HG02852 (cell line): Measurements from ENCODE around the gene PER2.
A peak's percentile ranks its signal among the peaks of the same experiment; 100 is the strongest.
"Not testable (repeated sequence)": the region's sequence is repeated elsewhere in the genome, so short reads cannot be mapped to it uniquely, and the experiment has no call there.

Source experiments
- ATAC-seq: cut with Tn5 transposase; IDR thresholded peaks from one replicate; pipeline ENCODE4 v1.9.1; 2021; ENCODE audit warnings: mild to moderate bottlenecking, moderate library complexity; ENCODE audit not compliant: unreplicated experiment

Gene PER2, protein sequence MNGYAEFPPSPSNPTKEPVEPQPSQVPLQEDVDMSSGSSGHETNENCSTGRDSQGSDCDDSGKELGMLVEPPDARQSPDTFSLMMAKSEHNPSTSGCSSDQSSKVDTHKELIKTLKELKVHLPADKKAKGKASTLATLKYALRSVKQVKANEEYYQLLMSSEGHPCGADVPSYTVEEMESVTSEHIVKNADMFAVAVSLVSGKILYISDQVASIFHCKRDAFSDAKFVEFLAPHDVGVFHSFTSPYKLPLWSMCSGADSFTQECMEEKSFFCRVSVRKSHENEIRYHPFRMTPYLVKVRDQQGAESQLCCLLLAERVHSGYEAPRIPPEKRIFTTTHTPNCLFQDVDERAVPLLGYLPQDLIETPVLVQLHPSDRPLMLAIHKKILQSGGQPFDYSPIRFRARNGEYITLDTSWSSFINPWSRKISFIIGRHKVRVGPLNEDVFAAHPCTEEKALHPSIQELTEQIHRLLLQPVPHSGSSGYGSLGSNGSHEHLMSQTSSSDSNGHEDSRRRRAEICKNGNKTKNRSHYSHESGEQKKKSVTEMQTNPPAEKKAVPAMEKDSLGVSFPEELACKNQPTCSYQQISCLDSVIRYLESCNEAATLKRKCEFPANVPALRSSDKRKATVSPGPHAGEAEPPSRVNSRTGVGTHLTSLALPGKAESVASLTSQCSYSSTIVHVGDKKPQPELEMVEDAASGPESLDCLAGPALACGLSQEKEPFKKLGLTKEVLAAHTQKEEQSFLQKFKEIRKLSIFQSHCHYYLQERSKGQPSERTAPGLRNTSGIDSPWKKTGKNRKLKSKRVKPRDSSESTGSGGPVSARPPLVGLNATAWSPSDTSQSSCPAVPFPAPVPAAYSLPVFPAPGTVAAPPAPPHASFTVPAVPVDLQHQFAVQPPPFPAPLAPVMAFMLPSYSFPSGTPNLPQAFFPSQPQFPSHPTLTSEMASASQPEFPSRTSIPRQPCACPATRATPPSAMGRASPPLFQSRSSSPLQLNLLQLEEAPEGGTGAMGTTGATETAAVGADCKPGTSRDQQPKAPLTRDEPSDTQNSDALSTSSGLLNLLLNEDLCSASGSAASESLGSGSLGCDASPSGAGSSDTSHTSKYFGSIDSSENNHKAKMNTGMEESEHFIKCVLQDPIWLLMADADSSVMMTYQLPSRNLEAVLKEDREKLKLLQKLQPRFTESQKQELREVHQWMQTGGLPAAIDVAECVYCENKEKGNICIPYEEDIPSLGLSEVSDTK (N-terminal part only)

GRCh38 chr2:238287737-238288649 is at the start of gene PER2:
Gene PER2, minus strand, starts transcription at chr2:238288610. Its CDS starts 10,674 bp downstream, at chr2:238277936.
- peak; percentile 33 for ATAC-seq

- no peak for ATAC-seq
Measured at GRCh38 chr2:238337846-238338245, 49.4 kb upstream of the PER2 start.

GRCh38 chr2:238336793-238337444 is 48.5 kb upstream of the PER2 start:
- no peak for ATAC-seq

DNA sequence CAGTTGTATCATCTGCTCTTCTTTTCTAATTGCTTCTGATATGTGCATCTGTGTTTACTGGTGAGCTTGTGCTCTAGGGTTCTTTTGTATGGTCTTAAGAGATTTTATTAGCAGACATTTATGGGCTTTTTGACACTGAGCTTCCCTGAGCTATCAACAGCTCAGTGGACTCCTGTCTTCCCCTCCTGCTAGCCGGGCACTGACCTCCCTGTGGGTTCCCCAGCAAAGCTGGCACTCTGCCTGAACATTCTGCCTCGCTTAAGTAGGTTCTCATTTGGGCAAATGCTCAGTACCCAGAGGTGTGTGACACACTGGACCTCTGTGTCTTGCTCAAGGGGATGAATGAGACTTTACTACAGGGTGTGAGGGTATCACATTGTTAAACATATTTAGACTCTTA is 47.7 kb upstream of the PER2 start:
- no peak for ATAC-seq

DNA sequence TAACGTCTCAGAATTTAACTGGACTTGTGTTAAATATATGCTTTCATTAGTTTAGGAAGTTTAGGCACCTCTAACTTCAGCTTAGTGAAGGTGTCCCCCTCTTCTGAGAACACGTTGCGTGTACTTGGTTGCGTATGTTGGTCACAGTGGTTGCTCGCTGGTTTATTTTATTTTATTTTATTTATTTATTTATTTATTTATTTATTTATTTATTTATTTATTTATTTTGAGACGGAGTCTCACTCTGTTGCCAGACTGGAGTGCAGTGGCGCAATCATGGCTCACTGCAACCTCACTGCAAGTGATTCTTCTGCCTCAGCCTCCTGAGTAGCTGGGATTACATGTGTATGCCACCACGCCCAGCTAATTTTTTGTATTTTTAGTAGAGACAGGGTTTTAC is 47.2 kb upstream of the PER2 start:
- ATAC-seq: not testable (repeated sequence)

DNA sequence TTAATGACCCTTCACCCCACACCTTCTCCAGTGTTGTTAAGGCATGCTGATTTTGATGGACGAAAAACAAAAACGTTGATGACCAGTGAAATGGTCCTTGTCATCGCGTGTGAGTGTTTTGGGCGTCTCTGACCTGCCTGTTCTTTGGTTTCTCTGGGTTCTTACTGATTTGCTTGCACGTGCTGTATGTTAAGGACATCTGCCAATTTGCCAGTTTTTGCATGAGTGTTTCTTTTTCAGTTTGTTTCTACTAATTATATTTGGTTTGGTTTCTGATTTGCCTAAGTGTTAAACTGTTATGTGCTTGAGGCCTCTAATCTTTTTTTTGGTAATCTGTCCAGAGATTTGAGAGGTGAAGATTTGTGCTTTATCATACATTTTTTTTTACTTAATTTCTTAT is 46.5 kb upstream of the PER2 start:
- no peak for ATAC-seq

DNA sequence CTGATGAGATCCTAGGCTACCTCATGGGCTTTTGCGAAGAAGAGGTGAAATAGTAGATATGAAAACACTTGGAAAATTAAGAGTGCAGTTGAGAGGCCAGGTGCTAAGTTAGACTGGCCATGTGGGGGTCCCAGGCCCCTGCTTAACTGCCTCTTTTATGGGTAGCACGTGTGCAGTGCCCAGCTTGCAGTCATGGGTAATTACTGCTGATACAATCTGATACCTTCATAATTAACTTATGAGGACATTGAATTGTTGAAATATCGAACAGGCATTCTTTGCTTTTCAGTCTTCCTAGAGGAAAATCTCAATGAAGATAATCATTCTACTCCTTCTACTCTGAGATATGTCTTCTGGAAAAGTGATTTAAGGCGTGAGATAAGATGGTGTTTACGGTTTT is 43.5 kb upstream of the PER2 start:
- ATAC-seq: no peak

DNA sequence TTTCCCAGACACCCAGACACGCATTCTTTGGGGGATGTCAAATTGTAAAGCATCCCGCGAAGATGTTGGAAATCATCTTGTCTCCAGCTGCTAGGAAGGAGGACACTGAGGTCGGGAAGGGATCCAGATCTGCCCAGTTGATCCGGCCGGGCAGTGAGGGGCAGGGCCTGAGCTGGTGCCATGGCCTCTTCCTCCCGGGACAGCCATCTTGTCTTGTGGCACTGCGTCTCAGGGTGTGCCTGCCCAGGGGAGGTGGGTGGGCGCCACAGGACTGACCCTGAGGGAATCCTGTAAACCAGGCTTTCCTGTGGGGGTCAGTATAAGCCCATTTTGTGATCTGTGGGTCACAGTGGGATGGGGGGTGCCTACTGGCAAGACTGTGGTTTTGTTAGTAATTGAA is 42.0 kb upstream of the PER2 start:
- ATAC-seq: no peak

- no peak for ATAC-seq
Measured at GRCh38 chr2:238327751-238328150, 39.3 kb upstream of the PER2 start.

GRCh38 chr2:238326801-238327365 is 38.5 kb upstream of the PER2 start:
- ATAC-seq: no peak

- no peak for ATAC-seq
Measured at GRCh38 chr2:238325694-238326093, 37.3 kb upstream of the PER2 start.

DNA sequence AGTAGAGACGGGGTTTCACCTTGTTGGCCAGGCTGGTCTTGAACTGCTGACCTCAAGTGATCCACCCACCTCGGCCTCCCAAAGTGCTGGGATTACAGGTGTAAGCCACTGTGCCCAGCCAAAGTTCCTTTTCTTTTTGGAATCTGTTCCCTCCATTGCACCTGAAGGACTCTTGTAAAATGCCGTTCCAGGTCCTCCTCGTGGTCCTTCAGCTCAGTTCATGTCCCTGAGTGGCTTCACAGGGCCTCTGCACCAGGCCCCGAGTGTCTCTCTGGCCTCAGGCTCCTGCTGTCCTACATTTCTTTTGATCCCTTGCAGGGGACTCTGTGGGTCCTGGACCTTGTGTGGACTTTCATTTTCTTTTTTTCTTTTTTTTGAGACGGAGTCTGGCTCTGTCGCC is 35.8 kb upstream of the PER2 start:
- not testable (repeated sequence) for ATAC-seq

DNA sequence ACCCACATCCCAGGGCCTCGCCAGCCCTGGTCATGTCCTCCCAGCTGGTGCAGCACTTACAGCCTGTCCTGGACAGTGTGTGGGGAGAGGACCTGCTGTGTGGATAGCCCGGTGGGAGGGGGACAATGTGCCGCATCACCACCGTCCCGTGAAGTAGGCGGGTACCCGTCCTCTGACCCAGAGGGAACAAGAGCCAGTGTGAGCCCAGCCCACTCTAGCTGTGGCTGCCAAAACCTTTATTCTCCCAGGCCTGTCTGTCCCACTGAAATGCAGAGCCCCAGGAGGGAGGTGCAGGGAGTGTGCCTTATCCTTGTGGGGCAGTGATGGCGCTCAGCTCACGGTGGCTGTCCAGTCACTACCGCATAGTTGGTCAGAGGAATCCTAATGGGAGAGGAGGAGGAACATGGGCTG is 33.6 kb upstream of the PER2 start:
- no peak for ATAC-seq

GRCh38 chr2:238321467-238321866 is 33.1 kb upstream of the PER2 start:
- ATAC-seq: no peak

GRCh38 chr2:238320648-238321281 is 32.4 kb upstream of the PER2 start:
- peak; percentile 35 for ATAC-seq

DNA sequence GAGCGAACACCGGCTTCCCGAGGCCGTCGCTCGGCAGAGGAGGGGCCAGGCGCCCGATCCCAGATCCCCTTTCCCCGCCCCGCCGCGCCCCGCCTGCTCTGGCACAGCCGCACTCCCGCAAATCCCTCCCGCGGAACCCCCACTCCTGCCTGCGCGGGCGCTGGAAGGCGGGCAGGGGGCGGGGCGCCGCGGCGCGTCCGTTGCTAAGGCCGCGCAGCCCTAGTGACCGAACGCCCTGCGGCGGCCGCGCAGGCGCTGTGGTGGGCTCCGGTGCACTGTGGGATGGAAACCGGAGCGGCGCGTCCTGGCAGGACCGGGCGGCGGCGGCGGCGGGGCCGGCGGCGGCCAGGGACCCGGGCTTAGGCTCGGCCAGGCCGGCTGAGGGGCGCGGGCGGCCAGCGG is 31.8 kb upstream of the PER2 start, which contains the start of gene TRAF3IP1:
Gene TRAF3IP1 (plus strand): TSS at position 273 of the 402 bp plus-strand sequence. CDS start 145 bp downstream, outside the sequence.
- peak; percentile 97 for ATAC-seq

- ATAC-seq: no peak
Measured at GRCh38 chr2:238315031-238315595, 26.7 kb upstream of the PER2 start.

DNA sequence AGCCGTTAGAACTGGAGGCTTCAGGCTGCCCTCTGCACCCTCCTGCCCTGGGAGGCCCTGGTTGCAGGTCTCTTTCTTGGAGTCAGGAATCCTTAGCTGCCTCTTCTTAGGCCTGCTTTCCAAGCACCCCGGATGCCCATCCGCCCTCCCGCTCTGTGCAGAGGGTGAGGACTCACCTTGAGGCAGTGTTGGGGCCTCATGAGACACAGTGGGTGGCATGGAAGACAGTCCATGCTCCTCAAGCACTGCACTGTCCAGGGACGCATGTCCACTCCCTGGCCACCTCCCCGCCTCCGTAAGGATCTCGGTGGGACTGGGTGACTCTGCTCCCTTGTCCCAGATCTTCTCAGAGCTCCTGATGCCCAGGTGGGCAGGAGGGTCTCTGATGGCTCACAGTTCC is 26.2 kb upstream of the PER2 start:
- ATAC-seq: no peak
